PFSK-1 (cell line): Measurements from ENCODE around the gene RAD51B.

ENCODE experiments used
- FOXP2 ChIP-seq: optimal IDR thresholded peaks from 2 replicates; pipeline ENCODE3; 2011; ENCODE audit warnings: borderline replicate concordance, control low read depth, inconsistent platforms; ENCODE audit not compliant: insufficient read depth; ENCODE audit errors: extremely low read length, extremely low read depth
- POLR2AphosphoS5 ChIP-seq: IDR thresholded peaks from 2 replicates; pipeline ENCODE4 v1.6.1; 2012; ENCODE audit warnings: low read depth, mild to moderate bottlenecking, control low read depth, low read length, moderate library complexity
- SIN3A ChIP-seq: IDR thresholded peaks from 2 replicates; pipeline ENCODE4 v1.6.1; 2012; ENCODE audit warnings: mild to moderate bottlenecking, low read length, moderate library complexity, borderline replicate concordance; ENCODE audit not compliant: insufficient read depth
- TAF1 ChIP-seq: IDR thresholded peaks from 2 replicates; pipeline ENCODE4 v1.6.1; 2012; ENCODE audit warnings: low read length, control low read depth, borderline replicate concordance; ENCODE audit not compliant: insufficient read depth
- TF ChIP-seq, protein P1 (sequence below), 2 experiments: IDR thresholded peaks; 2 replicates each; pipeline versions ENCODE4 v1.6.1 to v1.8.0; 2011 to 2012; ENCODE audit warnings: low read depth in 2 of 2, low read length in 2 of 2, control low read depth in 1 of 2, inconsistent platforms in 1 of 2, mild to moderate bottlenecking in 1 of 2, moderate library complexity in 1 of 2; ENCODE audit not compliant: insufficient read depth in 1 of 2

Gene RAD51B

DNA sequence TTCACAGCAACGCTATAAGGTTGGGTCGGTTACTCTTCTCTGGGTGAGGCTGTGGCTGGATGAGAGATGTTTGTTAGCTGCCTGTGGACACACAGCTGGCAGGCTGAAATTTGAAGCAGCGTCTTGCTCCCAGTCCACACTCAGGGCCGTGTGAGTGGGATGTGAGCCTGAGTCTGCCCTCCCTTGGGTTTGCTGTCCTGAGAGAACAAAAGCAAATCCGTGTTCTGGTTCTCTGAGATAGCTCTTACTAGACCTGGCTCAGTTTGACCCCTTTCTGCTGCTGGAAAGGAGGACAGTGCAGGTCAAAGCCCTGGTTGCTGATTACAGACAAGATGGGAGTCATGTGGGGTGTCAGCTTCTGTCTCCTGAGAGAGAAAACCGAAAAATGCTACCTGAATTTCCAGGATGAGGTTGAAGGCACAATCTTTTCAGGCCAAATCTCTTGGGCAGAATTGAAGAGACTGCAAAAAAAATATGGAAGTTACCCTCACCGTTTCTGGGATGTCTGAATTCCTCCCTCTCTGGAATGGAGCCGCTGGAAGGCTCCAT is 702.5 kb downstream of the RAD51B start:
- TF ChIP-seq, protein P1, sequence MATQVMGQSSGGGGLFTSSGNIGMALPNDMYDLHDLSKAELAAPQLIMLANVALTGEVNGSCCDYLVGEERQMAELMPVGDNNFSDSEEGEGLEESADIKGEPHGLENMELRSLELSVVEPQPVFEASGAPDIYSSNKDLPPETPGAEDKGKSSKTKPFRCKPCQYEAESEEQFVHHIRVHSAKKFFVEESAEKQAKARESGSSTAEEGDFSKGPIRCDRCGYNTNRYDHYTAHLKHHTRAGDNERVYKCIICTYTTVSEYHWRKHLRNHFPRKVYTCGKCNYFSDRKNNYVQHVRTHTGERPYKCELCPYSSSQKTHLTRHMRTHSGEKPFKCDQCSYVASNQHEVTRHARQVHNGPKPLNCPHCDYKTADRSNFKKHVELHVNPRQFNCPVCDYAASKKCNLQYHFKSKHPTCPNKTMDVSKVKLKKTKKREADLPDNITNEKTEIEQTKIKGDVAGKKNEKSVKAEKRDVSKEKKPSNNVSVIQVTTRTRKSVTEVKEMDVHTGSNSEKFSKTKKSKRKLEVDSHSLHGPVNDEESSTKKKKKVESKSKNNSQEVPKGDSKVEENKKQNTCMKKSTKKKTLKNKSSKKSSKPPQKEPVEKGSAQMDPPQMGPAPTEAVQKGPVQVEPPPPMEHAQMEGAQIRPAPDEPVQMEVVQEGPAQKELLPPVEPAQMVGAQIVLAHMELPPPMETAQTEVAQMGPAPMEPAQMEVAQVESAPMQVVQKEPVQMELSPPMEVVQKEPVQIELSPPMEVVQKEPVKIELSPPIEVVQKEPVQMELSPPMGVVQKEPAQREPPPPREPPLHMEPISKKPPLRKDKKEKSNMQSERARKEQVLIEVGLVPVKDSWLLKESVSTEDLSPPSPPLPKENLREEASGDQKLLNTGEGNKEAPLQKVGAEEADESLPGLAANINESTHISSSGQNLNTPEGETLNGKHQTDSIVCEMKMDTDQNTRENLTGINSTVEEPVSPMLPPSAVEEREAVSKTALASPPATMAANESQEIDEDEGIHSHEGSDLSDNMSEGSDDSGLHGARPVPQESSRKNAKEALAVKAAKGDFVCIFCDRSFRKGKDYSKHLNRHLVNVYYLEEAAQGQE (IDR thresholded peaks at IDR 0.05; ENCODE audit: insufficient read depth in 1 of 2, low read depth in 2 of 2, low read length in 2 of 2): no peak
- no peak for TF ChIP-seq FOXP2
- no peak for TF ChIP-seq POLR2AphosphoS5
- no peak for TF ChIP-seq TAF1
- TF ChIP-seq SIN3A: no peak

DNA sequence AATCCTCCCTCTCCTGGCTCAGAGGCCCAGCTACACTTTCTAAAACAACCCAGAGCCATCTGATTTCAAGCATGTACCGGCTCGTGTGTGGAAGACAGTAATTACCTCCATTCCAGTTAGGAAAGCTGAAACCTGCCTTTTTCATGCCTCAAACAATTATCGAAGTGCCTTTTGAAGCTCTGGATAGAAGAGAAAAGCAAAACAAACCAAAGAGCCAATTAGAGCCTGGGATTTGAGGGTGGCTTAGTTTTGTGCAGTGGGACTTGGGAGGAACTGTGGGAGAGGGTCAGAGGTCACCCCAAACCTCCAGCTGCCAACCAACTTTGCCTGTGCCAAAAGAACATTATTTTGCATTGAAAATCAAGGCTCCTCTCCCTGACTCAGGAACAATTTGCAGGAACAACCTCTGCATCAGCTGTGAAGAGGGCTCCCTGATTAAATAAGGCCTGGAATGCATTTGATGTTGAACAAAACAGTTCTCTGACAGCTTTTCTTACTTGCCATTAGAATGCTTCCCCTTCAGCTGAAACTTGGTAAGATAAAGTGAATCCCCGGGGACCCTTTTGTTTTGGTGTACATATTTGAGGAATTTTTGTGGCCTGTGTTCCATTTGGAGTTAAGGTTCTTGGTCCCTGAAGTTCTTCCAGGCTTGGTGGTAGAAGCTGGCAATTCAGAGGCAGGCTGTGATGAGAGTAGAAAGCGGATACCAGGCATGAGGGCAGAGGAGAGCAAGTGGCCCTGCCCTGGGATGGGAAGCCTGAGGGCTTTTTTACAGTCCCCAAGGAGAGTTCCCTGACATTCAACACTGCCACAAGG is 703.1 kb downstream of the RAD51B start:
- TF ChIP-seq POLR2AphosphoS5 (no peak), TAF1 (no peak), FOXP2 (no peak), SIN3A (no peak)
- TF ChIP-seq, protein P1 (IDR thresholded peaks at IDR 0.05; ENCODE audit: insufficient read depth in 1 of 2, low read depth in 2 of 2, low read length in 2 of 2): no peak

DNA sequence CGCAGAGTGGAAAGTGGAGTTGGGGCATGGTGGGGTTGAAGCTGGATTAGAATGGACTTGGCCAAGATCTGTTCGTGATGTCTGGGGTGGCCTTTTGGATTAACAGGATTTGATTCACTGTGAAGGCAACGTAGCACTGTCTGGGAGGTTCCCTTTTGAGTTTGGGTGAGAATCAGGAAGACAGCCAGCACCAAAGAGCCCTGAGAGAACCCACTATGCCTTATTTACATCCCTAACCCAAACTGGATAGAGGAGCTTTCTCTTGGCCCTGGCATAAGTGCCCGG is 703.7 kb downstream of the RAD51B start:
- TF ChIP-seq SIN3A: no peak

DNA sequence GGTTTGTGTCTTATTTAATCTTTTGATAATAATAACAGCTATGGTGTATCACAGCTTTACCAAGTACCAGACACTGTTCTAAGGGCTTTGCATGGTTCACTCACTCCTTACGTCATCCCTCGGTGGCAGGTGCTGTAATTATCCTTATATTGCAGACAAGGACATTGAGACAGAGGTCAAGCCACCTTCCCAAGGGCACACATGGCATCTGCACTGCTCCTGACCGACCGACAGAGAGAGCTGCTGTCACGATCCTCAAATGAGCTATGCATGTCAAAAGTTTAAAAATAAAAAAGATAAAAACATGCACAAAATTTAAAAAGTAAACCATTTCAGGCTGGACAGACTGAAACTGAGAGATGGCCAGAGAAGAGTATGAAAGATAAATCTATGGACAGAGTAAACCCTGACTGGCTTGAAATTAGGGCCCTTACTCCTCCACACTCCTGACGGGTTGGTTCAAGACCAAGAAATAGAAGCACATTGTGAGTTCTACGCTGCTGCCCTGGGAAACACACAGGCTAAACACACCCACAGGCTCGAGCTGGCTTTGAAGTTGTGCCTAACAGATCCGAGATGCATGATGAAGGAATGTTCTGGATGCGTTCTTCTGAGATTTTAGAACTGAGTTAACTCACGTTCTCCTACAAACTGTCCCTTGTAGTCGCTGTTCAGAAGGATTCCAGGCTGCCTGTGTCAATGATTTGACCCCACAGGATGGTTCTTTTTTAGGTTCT is 704.6 kb downstream of the RAD51B start:
- no peak for TF ChIP-seq FOXP2
- no peak for TF ChIP-seq SIN3A
- TF ChIP-seq, protein P1 (IDR thresholded peaks at IDR 0.05; ENCODE audit: insufficient read depth in 1 of 2, low read depth in 2 of 2, low read length in 2 of 2): no peak
- no peak for TF ChIP-seq POLR2AphosphoS5
- TF ChIP-seq TAF1: no peak

DNA sequence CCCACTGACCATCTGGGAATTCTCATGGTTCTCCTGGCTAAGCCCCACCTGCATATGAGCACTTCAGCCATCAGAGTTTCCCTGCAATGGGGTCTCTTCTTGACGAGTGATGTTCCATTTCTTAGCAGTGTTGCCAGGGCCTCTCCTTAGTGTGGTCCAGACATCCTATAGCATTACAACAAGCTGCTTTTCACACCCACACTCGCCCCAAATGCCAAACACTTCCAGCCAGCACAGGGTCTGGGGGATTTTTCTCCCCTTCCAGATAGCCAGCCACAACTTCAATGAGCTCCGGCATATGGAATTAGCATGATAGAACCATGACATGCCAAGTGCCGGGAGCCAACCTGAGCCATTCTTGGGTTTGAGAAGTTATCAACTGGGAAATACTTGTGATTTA is 705.9 kb downstream of the RAD51B start:
- no peak for TF ChIP-seq POLR2AphosphoS5
- TF ChIP-seq TAF1: no peak
- TF ChIP-seq FOXP2: no peak
- TF ChIP-seq SIN3A: no peak
- TF ChIP-seq, protein P1 (IDR thresholded peaks at IDR 0.05; ENCODE audit: insufficient read depth in 1 of 2, low read depth in 2 of 2, low read length in 2 of 2): no peak
